SK-N-SH treated with all-trans-retinoic acid at 6 μM for 48 hours (cell line): ENCODE results near the gene SMYD3.

ENCODE experiments used
- ATAC-seq: fragments of 200-7000 bp; cut with Tn5 transposase; 3 replicates; pipeline ENCODE4 v1.9.1; 2020; ENCODE audit warnings: mild to moderate bottlenecking, moderate library complexity
- ARNTL ChIP-seq: fragments of 450-650 bp; formaldehyde crosslinking; IDR thresholded peaks from 2 replicates; pipeline ENCODE4 v1.5.0; 2020; ENCODE audit warnings: low read depth, mild to moderate bottlenecking, moderate library complexity, borderline replicate concordance
- BACH2 ChIP-seq: fragments of 250-450 bp; sonication (Bioruptor Pico); IDR thresholded peaks from 2 replicates; pipeline ENCODE4 v1.9.0; 2021; ENCODE audit warnings: mild to moderate bottlenecking, borderline replicate concordance
- CSDC2 ChIP-seq: fragments of 250-450 bp; sonication (Bioruptor Pico); IDR thresholded peaks from 2 replicates; pipeline ENCODE4 v1.5.0; 2020; ENCODE audit warnings: mild to moderate bottlenecking, moderate library complexity
- ESRRG ChIP-seq: fragments of 250-450 bp; sonication (Bioruptor Pico); IDR thresholded peaks from 2 replicates; pipeline ENCODE4 v1.6.1; 2021; ENCODE audit warnings: mild to moderate bottlenecking
- ISL1 ChIP-seq: fragments of 250-450 bp; sonication (Bioruptor Pico); IDR thresholded peaks from 2 replicates; pipeline ENCODE4 v2.1.2; 2022; ENCODE audit warnings: mild to moderate bottlenecking, moderate library complexity
- OSR1 ChIP-seq: fragments of 250-450 bp; sonication (Bioruptor Pico); IDR thresholded peaks from 2 replicates; pipeline ENCODE4 v1.8.0; 2022; ENCODE audit warnings: moderate library complexity, mild to moderate bottlenecking, inconsistent platforms
- PPARA ChIP-seq: fragments of 250-450 bp; sonication (Bioruptor Pico); IDR thresholded peaks from 2 replicates; pipeline ENCODE4 v1.5.0; 2020; ENCODE audit warnings: mild to moderate bottlenecking, borderline replicate concordance
- RARB ChIP-seq: fragments of 250-450 bp; sonication (Bioruptor Pico); IDR thresholded peaks from 2 replicates; pipeline ENCODE4 v1.8.0; 2021; ENCODE audit warnings: mild to moderate bottlenecking, moderate library complexity
- SNAI2 ChIP-seq: fragments of 250-450 bp; sonication (Bioruptor Pico); IDR thresholded peaks from 2 replicates; pipeline ENCODE4 v1.5.0; 2020; ENCODE audit warnings: mild to moderate bottlenecking, moderate library complexity
- TCF4 ChIP-seq: fragments of 250-450 bp; sonication (Bioruptor Pico); IDR thresholded peaks from 2 replicates; pipeline ENCODE4 v1.8.0; 2021; ENCODE audit warnings: mild to moderate bottlenecking, moderate library complexity, borderline replicate concordance
- TOX ChIP-seq: fragments of 250-450 bp; sonication (Bioruptor Pico); IDR thresholded peaks from 2 replicates; pipeline ENCODE4 v1.8.0; 2021; ENCODE audit warnings: mild to moderate bottlenecking, moderate library complexity, borderline replicate concordance
- ZC3H10 ChIP-seq: fragments of 250-450 bp; sonication (Bioruptor Pico); IDR thresholded peaks from 2 replicates; pipeline ENCODE4 v1.5.1; 2021; ENCODE audit warnings: mild to moderate bottlenecking, moderate library complexity
- ZFP3 ChIP-seq: fragments of 250-450 bp; sonication (Bioruptor Pico); IDR thresholded peaks from 2 replicates; pipeline ENCODE4 v1.5.0; 2020; ENCODE audit warnings: mild to moderate bottlenecking, moderate library complexity
- ZNF565 ChIP-seq: fragments of 450-650 bp; formaldehyde crosslinking; conservative IDR thresholded peaks from 2 replicates; pipeline ENCODE4 v1.5.0; 2020; ENCODE audit warnings: low read depth, mild to moderate bottlenecking, moderate library complexity
- ZNF70 ChIP-seq: fragments of 450-650 bp; formaldehyde crosslinking; IDR thresholded peaks from 2 replicates; pipeline ENCODE4 v1.5.0; 2020; ENCODE audit warnings: mild to moderate bottlenecking, moderate library complexity
- ZNF8 ChIP-seq: fragments of 450-650 bp; formaldehyde crosslinking; IDR thresholded peaks from 2 replicates; pipeline ENCODE4 v1.5.0; 2020; ENCODE audit warnings: mild to moderate bottlenecking, moderate library complexity
- TF ChIP-seq, protein P1 (sequence below): fragments of 250-450 bp; sonication (Bioruptor Pico); IDR thresholded peaks from 2 replicates; pipeline ENCODE4 v1.8.0; 2021; ENCODE audit warnings: low read depth, mild to moderate bottlenecking, moderate library complexity, borderline replicate concordance
- TF ChIP-seq, protein P2 (sequence below): fragments of 250-450 bp; sonication (Bioruptor Pico); IDR thresholded peaks from 2 replicates; pipeline ENCODE4 v1.5.1; 2020; ENCODE audit warnings: low read depth, mild to moderate bottlenecking, moderate library complexity
- TF ChIP-seq, protein P3 (sequence below): fragments of 250-450 bp; sonication (Bioruptor Pico); IDR thresholded peaks from 2 replicates; pipeline ENCODE4 v1.5.1; 2021; ENCODE audit warnings: mild to moderate bottlenecking, moderate library complexity
- TF ChIP-seq, protein P4 (sequence below): fragments of 250-450 bp; sonication (Bioruptor Pico); IDR thresholded peaks from 2 replicates; pipeline ENCODE4 v1.5.0; 2020; ENCODE audit warnings: mild to moderate bottlenecking, moderate library complexity

Gene SMYD3

DNA sequence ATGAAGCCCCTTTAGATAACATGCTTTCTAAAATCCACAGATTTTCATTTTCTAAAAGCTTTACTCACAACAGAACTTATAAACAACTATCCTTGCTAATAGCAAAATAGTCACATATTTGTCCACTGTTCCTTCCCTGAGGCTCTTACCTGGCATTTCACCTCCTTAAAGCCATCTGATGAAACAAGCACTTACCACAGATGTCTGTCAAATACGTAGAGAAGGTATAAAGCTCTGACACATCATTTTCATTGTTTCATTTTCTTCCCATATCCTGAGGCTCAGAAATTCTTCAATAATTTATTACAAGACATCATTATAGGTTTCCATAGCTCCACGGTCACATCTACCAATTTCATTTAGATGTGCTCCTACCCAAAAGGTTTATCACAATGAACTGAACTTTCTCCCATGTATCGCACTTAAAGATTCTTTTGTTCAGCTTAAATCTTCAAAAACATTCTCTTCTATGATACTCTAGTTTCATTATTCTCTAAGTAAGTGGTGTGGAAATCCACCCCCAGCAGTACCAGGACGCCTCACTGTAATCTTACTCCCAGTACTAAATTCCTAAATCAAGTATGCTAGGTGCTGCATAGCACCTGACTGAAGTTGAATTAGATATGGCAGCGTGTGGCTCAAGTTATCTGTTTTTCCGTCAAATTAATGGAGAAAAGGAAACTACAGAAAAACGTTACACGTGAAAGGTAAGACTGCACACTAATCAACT lies 569.6 kb downstream of the SMYD3 start:
- TF ChIP-seq, protein P1, sequence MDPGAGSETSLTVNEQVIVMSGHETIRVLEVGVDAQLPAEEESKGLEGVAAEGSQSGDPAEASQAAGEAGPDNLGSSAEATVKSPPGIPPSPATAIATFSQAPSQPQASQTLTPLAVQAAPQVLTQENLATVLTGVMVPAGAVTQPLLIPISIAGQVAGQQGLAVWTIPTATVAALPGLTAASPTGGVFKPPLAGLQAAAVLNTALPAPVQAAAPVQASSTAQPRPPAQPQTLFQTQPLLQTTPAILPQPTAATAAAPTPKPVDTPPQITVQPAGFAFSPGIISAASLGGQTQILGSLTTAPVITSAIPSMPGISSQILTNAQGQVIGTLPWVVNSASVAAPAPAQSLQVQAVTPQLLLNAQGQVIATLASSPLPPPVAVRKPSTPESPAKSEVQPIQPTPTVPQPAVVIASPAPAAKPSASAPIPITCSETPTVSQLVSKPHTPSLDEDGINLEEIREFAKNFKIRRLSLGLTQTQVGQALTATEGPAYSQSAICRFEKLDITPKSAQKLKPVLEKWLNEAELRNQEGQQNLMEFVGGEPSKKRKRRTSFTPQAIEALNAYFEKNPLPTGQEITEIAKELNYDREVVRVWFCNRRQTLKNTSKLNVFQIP (CRISPR knock-in tag): no peak
- TF ChIP-seq ISL1 (CRISPR knock-in tag) (no peak), ZNF8 (CRISPR knock-in tag) (no peak), BACH2 (no peak), ZNF565 (CRISPR knock-in tag) (no peak), PPARA (CRISPR knock-in tag) (no peak)
- TF ChIP-seq, protein P2, sequence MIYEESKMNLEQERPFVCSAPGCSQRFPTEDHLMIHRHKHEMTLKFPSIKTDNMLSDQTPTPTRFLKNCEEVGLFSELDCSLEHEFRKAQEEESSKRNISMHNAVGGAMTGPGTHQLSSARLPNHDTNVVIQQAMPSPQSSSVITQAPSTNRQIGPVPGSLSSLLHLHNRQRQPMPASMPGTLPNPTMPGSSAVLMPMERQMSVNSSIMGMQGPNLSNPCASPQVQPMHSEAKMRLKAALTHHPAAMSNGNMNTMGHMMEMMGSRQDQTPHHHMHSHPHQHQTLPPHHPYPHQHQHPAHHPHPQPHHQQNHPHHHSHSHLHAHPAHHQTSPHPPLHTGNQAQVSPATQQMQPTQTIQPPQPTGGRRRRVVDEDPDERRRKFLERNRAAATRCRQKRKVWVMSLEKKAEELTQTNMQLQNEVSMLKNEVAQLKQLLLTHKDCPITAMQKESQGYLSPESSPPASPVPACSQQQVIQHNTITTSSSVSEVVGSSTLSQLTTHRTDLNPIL (CRISPR knock-in tag): no peak
- no peak for ATAC-seq

DNA sequence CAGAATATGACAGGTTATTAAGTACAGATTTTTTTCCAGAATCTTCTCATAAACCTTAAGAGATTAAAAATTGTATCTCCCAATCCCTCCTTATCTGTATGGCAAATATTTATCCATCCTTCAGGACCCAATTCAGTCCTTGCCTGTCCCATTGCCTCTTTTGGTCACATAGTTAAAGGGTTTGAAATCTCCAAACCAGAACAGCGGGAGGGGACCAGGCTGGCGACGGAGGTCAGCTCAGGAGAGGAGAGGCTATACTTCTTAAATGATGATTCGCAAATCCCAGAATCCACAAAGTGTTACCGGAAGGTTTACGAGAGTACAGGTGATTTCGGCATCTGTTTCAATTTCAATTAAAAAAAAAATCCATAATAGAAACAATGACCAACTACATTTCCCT lies 572.7 kb downstream of the SMYD3 start:
- TF ChIP-seq ZNF565 (CRISPR knock-in tag): no peak
- TF ChIP-seq ZNF8 (CRISPR knock-in tag): no peak
- TF ChIP-seq ZC3H10 (CRISPR knock-in tag): no peak
- TF ChIP-seq TOX (CRISPR knock-in tag): no peak
- TF ChIP-seq, protein P3, sequence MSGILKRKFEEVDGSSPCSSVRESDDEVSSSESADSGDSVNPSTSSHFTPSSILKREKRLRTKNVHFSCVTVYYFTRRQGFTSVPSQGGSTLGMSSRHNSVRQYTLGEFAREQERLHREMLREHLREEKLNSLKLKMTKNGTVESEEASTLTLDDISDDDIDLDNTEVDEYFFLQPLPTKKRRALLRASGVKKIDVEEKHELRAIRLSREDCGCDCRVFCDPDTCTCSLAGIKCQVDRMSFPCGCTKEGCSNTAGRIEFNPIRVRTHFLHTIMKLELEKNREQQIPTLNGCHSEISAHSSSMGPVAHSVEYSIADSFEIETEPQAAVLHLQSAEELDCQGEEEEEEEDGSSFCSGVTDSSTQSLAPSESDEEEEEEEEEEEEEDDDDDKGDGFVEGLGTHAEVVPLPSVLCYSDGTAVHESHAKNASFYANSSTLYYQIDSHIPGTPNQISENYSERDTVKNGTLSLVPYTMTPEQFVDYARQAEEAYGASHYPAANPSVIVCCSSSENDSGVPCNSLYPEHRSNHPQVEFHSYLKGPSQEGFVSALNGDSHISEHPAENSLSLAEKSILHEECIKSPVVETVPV: no peak
- ATAC-seq: no peak

DNA sequence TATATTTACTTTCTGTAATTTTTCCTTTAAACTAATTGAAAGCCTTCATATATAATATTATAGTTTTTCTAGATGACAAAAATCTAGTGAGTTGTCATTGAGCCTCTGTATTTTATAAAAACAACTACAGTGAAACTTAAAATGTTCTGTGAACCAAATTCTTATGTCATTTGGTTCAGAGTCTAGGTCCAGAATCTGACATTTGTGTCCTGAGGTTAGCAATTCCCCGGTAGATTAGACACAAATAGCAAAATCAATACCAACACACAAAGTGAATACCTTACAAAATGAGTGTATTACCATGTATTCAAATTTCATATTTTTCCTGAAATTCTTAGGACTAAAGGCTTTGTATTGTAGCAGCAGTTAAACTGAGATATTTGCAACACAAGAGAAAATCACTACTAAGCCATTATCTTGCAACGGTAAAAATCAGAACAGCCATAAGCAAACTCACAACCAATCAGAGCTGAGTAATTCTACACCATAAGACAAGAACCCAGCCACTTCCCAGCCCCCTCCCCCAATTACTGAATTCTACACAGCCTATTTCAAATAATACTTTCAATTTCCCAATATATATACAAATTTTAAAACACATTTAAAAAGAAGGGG lies 573.5 kb downstream of the SMYD3 start:
- TF ChIP-seq RARB (CRISPR knock-in tag): no peak
- TF ChIP-seq, protein P3: no peak
- TF ChIP-seq ZNF8 (CRISPR knock-in tag): no peak
- no peak for TF ChIP-seq ARNTL (CRISPR knock-in tag)
- TF ChIP-seq ZFP3 (CRISPR knock-in tag): no peak
- TF ChIP-seq SNAI2 (CRISPR knock-in tag): no peak
- no peak for TF ChIP-seq ESRRG (CRISPR knock-in tag)
- no peak for TF ChIP-seq ZNF565 (CRISPR knock-in tag)
- TF ChIP-seq TCF4 (CRISPR knock-in tag): no peak
- TF ChIP-seq OSR1 (CRISPR knock-in tag): no peak
- TF ChIP-seq, protein P4, sequence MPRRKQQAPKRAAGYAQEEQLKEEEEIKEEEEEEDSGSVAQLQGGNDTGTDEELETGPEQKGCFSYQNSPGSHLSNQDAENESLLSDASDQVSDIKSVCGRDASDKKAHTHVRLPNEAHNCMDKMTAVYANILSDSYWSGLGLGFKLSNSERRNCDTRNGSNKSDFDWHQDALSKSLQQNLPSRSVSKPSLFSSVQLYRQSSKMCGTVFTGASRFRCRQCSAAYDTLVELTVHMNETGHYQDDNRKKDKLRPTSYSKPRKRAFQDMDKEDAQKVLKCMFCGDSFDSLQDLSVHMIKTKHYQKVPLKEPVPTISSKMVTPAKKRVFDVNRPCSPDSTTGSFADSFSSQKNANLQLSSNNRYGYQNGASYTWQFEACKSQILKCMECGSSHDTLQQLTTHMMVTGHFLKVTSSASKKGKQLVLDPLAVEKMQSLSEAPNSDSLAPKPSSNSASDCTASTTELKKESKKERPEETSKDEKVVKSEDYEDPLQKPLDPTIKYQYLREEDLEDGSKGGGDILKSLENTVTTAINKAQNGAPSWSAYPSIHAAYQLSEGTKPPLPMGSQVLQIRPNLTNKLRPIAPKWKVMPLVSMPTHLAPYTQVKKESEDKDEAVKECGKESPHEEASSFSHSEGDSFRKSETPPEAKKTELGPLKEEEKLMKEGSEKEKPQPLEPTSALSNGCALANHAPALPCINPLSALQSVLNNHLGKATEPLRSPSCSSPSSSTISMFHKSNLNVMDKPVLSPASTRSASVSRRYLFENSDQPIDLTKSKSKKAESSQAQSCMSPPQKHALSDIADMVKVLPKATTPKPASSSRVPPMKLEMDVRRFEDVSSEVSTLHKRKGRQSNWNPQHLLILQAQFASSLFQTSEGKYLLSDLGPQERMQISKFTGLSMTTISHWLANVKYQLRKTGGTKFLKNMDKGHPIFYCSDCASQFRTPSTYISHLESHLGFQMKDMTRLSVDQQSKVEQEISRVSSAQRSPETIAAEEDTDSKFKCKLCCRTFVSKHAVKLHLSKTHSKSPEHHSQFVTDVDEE: no peak
- no peak for TF ChIP-seq CSDC2 (CRISPR knock-in tag)
- TF ChIP-seq ZNF70: no peak
- no peak for TF ChIP-seq PPARA (CRISPR knock-in tag)
- TF ChIP-seq TOX (CRISPR knock-in tag): no peak
- no peak; the same call in 2 of the 3 replicates for ATAC-seq
